ENCODE results near the gene AAMP.
"Not testable (repeated sequence)": the region's sequence is repeated elsewhere in the genome, so short reads cannot be mapped to it uniquely, and the experiment has no call there.

AAMP gene

DNA sequence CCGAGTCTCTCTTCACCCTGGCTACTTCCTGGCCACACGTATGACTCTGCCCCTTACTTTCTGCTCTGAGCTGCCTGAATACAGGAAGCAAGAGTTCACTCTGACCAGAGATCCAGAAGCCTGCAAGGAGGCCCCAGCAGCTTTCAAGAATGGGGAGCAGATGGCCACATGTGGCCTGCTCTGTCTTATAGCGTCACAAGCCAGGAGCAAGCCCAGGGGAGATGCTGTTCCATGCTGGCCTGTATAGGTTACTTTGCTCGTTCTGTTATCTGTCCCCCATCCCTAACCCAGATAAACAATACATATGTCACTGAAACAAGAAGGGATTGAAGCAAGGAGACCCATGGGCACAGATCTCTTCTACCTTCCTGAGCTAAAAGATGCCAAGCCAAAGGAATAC lies 4.6 kb upstream of the AAMP start:
- DNase-seq (ENCODE audit: low read depth in 2 of 2): no peak

DNA sequence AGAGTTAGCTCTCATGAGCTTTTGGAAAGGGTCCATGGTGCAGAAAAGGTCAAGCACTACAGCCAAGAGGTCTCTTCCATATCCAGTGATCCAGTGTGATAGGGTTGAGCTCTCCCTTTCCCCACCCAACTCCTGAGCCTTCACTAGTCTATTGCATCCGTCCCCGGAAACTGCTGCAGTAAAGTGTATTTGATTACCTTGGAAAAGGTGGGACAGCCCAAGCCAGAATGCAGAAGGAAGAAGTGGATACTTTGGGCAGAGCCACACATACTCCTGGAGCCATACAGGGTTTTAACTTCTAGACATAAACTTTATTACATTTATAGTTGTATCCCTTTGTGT lies 3.9 kb upstream of the AAMP start:
- no peak for DNase-seq (ENCODE audit: low read depth in 2 of 2)

DNA sequence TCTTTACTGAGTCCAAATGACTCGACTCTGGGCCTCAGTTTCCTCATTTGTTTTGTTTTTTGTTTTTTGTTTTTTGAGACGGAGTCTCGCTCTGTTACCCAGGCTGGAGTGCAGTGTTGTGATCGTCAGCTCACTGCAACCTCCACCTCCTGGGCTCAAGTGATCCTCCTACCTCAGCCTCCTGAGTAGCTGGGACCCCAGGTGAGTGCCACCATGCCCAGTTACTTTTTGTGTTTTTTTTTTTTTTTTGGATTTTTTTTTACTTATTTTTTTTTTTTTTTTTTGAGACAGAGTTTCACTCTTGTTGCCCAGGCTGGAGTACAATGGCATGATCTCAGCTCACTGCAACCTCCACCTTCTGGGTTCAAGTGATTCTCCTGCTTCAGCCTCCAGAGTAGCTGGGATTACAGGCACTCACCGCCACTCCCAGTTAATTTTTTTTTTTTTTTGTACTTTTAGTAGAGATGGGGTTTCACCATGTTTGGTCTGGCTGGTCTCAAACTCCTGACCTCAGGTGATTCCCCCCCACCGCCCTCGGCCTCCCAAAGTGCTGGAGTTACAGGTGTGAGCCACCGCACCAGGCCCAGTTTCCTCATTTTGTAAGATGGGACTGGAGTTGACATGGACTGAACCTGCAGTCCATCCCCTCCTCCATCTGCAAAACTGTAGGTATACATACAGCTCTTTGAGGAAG lies 3.4 kb upstream of the AAMP start:
- DNase-seq (ENCODE audit: low read depth in 2 of 2): not testable (repeated sequence)

DNA sequence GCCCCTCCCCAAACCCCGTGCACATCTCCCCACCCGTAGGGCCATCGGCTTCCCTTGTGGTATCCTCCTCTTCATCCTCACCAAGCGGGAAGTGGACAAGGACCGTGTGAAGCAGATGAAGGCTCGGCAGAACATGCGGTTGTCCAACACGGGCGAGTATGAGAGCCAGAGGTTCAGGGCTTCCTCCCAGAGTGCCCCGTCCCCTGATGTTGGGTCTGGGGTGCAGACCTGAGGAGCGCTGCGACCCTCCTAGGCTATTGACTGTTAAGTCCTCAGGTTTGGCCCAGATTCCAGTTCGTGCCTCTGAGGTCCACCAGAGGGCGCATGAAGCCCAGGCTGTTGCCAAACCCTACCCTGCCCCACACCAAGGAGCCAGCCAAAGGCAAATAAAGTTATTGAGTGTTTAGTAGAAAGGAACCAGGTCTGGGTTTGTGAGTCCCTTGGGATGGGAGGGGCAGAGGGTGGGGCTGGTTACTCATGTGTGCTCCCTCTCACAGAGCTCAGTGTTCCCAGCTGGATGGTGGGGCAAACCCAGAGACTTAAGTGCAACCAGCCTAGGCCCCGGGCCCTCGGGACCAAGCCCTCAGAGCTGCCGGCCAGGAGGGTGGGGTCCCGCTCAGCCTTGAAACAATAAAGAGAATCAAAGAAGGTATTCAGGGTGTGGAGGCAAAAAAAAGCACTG lies 2.7 kb upstream of the AAMP start:
- DNase-seq (ENCODE audit: low read depth in 2 of 2): peak; percentile 61 to 65

DNA sequence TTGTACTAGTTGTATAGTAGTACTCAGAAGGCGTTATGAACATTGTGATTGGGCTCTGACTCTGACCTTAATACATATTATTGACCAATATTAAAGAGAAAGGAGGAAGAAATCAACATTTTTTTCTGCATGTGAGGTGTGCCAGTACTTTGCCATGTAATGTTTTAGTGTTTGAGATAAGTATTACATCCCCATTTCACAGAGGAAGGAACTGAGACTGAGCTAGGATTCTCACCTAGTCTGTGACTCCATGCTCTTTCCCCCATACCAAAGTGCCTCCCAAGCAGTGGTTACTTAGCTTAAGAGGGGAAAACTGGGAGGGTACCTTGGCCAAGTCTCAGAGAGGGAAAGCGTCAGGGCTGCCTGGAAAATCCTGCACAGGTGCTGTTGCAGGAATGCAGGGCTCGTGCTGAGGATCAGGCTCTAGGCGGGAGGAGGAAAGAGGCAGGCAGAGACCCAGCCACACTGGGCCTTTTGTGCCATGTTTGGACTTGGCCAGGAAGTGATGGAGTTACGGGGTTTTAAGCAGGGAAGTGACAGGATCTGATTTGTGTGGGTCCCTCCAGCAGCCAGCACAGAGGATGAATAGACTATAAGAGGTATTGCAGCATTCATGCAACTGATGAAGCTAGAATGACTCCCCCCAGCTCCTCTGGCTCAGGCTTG lies 2.1 kb upstream of the AAMP start:
- no peak for DNase-seq (ENCODE audit: low read depth in 2 of 2)

- DNase-seq (ENCODE audit: low read depth in 2 of 2): no peak
Measured at GRCh38 chr2:218271487-218271797, 1.5 kb upstream of the AAMP start.

DNA sequence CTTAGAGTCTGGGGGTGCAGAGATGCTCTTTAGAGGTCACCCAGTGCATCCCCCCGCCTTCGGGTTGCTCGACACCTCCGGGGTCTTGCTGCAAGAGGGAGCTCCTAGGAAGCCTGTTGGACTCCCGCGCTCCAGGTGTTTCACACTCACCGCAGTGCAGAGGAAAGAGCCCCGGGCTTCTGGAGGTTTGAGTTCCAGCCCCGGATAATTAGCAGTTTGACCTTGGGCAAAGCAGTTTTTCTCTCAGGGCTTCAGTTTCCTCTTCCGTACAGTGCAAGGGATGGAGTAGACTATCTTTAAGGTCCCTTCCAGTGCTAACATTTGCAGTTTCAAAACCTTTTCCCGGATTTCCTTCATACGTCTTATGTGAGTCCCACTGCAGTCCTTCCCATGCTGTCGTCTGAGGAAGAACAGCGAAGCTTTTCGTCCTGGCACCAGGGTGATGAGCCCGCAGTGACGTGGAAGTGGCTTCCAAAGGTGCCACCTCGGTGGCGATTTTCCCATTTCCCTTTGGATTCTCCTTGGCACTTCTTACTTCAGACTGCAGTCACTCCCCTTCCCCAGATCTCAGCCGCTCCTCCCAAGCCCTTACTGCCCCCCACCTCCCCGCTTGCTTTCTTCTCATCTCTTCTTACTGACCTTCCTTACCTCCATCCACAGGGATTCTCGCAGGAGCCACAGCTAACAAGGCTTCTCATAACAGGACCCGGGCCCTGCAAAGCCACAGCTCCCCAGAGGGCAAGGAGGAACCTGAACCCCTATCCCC lies 967 bp upstream of the AAMP start:
- DNase-seq (ENCODE audit: low read depth in 2 of 2): no peak

- DNase-seq (ENCODE audit: low read depth in 2 of 2): no peak
Measured at GRCh38 chr2:218267259-218267658, 2.7 kb downstream of the AAMP start.

GRCh38 chr2:218266316-218266979 lies 3.5 kb downstream of the AAMP start:
- DNase-seq (ENCODE audit: low read depth in 2 of 2): no peak

GRCh38 chr2:218265626-218266025 lies 4.3 kb downstream of the AAMP start:
- no peak for DNase-seq (ENCODE audit: low read depth in 2 of 2)

GRCh38 chr2:218264773-218265561 lies 5.0 kb downstream of the AAMP start:
- no peak for DNase-seq (ENCODE audit: low read depth in 2 of 2)

DNA sequence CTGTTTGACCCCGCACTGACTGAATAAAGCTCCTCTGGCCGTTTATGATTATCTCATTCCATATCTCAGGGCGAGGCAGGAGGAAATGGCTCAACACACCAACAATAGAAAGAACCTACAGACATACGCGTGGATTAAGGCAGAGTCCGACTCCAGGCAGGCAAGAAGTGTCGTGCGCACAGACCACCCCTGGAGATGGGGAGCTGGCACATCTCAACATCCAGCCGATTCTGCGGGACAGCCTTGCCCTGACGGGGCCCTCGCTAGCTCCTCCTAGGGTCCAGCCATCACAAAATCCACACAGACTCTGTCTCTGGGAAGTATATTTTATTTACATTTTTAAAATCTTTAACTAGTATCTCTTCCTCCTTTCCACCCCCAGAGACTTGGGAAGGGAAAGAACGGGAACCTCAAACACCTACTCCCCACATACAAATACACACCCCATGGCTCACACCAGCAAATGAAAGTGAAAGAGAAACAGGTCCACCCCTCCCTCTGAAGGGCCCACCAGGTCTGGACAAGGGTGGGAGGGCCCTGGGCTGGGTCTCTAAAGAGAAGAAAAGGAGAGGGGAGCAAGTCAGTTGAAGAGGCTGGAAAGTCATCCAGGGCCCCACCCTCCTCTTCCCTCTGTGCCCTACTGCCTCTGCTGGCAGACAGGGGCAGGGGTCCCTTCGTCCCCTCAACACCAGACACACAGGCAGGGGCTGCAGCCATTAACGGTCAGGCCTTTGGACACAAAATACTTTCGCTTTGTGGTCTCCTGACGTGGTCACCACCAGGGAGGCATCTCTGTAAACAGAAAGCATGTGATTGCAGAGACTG lies 5.9 kb downstream of the AAMP start:
- DNase-seq (ENCODE audit: low read depth in 2 of 2): no peak

GRCh38 chr2:218262631-218263586 lies 7.0 kb downstream of the AAMP start:
- no peak for DNase-seq (ENCODE audit: low read depth in 2 of 2)

GRCh38 chr2:218262237-218262600 lies 7.7 kb downstream of the AAMP start:
- no peak for DNase-seq (ENCODE audit: low read depth in 2 of 2)

DNA sequence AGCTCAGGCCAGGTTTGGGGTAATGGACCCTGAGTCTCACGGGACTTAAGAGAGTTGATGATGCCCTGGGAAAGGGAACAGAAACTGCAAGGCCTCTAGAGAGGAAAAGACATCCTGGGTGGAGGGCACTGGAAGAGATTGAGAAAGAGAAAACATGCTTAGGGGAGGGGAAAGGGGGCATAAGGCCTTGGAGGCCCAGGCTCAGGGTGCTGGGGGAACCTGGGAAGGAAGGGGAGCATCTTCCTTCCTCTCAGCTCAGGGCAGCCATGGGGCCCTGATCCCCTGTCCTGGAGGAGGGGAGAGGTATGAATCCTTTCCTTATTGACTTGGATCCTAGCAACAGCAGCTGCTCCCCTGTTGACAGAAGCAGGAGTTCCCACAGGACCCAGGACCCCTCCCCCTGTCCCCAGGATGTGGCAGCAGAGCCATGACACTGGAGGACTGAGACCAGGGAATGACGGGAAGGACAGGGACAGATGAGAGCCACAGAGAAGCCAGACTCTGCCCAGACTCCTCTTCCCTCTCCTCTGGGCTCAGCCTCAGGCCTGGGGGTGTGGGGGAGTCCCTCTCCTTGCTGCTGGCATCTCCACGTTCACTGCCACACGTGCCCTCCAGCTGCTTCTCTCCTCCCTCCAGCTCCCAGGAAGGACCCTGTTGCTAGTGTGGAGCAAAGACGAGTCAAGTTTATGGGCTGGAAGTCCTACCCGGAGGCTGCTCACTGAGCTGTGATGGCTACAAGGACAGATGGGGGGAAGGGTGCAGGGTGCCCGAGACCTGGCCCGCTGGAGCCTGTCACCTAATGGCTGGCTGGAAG lies 8.3 kb downstream of the AAMP start:
- DNase-seq (ENCODE audit: low read depth in 2 of 2): no peak

GRCh38 chr2:218260742-218261422 lies 9.1 kb downstream of the AAMP start, which contains the start of gene GPBAR1:
GPBAR1 (plus strand) TSS chr2:218261015; CDS start chr2:218262725, 1,710 bp downstream.
- DNase-seq (ENCODE audit: low read depth in 2 of 2): no peak

- DNase-seq (ENCODE audit: low read depth in 2 of 2): no peak
Measured at GRCh38 chr2:218260166-218260565, 9.8 kb downstream of the AAMP start.

All from fibroblast of skin of left biceps (primary cell).